ENCODE data around the gene QSER1. TPM values are rescaled to one million over a fixed set of nuclear protein-coding genes. Genes with fewer than 3 reads are reported as not detected.

Gene QSER1
- total and polyA plus RNA-seq, 9 of the 15 experiments (the other 6 are each of a cell fraction or from before 2014, with no cell fraction given), result 5.8 to 33.6 (median 22.3) TPM

DNA sequence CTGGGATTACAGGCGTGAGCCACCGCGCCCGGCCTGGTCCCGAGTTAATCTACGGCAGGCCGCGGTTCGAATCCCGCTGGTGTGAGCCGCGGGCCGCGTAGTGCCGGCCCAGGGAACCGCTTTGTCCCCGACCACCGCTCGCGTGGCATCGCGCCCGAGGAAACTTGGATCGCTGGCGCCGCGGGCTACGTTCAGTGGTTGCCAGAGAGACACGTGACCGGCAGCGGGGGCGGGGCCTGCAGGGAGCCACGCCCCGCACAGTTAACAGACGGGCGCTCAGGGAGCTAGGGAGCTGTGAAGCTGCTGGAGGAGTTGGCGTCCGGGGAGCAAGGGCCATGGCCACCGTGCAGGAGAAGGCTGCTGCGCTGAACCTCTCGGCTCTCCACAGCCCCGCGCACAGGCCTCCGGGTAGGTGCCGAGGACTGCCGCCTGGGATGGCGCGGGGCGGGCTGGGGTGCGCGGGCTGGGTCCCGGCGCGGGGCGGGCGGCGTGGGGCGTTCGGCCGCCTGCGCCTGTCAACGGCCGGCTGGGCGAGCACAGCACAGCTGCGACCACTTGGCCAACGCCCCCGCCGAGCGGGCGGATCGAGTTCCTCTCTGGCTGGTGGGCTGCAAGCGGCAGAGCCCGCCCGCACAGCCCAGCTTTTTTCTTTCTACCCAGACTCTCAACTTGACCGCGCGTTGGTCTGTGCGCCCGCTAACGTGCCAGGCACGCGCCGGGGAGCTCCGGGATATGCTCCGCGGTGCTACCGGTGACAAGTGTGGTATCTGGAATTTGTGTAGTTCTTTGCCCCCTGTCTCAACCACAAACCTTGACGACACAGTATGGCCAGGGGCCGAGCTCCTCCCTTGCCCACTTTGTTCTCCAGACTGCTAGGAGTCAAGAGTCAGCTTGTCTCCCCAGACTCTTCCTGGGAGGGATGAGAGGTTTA is 123.3 kb downstream of the QSER1 start, which contains the start of gene DEPDC7 (continued):
- TF ChIP-seq, protein P1, sequence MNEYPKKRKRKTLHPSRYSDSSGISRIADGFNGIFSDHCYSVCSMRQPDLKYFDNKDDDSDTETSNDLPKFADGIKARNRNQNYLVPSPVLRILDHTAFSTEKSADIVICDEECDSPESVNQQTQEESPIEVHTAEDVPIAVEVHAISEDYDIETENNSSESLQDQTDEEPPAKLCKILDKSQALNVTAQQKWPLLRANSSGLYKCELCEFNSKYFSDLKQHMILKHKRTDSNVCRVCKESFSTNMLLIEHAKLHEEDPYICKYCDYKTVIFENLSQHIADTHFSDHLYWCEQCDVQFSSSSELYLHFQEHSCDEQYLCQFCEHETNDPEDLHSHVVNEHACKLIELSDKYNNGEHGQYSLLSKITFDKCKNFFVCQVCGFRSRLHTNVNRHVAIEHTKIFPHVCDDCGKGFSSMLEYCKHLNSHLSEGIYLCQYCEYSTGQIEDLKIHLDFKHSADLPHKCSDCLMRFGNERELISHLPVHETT (CRISPR knock-in tag; conservative IDR thresholded peaks at IDR 0.05 in 1 of 2, IDR thresholded peaks at IDR 0.05 in 1 of 2), result no peak
- no peak for TF ChIP-seq SPI1 (IDR thresholded peaks at IDR 0.05; ENCODE audit: borderline replicate concordance, low read depth, low read length)
- no peak for TF ChIP-seq ZBTB8A (IDR thresholded peaks at IDR 0.05; ENCODE audit: partially characterized antibody)
- TF ChIP-seq, protein P2, sequence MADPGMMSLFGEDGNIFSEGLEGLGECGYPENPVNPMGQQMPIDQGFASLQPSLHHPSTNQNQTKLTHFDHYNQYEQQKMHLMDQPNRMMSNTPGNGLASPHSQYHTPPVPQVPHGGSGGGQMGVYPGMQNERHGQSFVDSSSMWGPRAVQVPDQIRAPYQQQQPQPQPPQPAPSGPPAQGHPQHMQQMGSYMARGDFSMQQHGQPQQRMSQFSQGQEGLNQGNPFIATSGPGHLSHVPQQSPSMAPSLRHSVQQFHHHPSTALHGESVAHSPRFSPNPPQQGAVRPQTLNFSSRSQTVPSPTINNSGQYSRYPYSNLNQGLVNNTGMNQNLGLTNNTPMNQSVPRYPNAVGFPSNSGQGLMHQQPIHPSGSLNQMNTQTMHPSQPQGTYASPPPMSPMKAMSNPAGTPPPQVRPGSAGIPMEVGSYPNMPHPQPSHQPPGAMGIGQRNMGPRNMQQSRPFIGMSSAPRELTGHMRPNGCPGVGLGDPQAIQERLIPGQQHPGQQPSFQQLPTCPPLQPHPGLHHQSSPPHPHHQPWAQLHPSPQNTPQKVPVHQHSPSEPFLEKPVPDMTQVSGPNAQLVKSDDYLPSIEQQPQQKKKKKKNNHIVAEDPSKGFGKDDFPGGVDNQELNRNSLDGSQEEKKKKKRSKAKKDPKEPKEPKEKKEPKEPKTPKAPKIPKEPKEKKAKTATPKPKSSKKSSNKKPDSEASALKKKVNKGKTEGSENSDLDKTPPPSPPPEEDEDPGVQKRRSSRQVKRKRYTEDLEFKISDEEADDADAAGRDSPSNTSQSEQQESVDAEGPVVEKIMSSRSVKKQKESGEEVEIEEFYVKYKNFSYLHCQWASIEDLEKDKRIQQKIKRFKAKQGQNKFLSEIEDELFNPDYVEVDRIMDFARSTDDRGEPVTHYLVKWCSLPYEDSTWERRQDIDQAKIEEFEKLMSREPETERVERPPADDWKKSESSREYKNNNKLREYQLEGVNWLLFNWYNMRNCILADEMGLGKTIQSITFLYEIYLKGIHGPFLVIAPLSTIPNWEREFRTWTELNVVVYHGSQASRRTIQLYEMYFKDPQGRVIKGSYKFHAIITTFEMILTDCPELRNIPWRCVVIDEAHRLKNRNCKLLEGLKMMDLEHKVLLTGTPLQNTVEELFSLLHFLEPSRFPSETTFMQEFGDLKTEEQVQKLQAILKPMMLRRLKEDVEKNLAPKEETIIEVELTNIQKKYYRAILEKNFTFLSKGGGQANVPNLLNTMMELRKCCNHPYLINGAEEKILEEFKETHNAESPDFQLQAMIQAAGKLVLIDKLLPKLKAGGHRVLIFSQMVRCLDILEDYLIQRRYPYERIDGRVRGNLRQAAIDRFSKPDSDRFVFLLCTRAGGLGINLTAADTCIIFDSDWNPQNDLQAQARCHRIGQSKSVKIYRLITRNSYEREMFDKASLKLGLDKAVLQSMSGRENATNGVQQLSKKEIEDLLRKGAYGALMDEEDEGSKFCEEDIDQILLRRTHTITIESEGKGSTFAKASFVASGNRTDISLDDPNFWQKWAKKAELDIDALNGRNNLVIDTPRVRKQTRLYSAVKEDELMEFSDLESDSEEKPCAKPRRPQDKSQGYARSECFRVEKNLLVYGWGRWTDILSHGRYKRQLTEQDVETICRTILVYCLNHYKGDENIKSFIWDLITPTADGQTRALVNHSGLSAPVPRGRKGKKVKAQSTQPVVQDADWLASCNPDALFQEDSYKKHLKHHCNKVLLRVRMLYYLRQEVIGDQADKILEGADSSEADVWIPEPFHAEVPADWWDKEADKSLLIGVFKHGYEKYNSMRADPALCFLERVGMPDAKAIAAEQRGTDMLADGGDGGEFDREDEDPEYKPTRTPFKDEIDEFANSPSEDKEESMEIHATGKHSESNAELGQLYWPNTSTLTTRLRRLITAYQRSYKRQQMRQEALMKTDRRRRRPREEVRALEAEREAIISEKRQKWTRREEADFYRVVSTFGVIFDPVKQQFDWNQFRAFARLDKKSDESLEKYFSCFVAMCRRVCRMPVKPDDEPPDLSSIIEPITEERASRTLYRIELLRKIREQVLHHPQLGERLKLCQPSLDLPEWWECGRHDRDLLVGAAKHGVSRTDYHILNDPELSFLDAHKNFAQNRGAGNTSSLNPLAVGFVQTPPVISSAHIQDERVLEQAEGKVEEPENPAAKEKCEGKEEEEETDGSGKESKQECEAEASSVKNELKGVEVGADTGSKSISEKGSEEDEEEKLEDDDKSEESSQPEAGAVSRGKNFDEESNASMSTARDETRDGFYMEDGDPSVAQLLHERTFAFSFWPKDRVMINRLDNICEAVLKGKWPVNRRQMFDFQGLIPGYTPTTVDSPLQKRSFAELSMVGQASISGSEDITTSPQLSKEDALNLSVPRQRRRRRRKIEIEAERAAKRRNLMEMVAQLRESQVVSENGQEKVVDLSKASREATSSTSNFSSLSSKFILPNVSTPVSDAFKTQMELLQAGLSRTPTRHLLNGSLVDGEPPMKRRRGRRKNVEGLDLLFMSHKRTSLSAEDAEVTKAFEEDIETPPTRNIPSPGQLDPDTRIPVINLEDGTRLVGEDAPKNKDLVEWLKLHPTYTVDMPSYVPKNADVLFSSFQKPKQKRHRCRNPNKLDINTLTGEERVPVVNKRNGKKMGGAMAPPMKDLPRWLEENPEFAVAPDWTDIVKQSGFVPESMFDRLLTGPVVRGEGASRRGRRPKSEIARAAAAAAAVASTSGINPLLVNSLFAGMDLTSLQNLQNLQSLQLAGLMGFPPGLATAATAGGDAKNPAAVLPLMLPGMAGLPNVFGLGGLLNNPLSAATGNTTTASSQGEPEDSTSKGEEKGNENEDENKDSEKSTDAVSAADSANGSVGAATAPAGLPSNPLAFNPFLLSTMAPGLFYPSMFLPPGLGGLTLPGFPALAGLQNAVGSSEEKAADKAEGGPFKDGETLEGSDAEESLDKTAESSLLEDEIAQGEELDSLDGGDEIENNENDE (IDR thresholded peaks at IDR 0.05; ENCODE audit: low read depth, low read length), result no peak
- no peak for TF ChIP-seq PHF20 (IDR thresholded peaks at IDR 0.05; ENCODE audit: partially characterized antibody)
- no peak for TF ChIP-seq SRSF9 (IDR thresholded peaks at IDR 0.05; ENCODE audit: borderline replicate concordance, low read depth, low read length)
- TF ChIP-seq, protein P3, sequence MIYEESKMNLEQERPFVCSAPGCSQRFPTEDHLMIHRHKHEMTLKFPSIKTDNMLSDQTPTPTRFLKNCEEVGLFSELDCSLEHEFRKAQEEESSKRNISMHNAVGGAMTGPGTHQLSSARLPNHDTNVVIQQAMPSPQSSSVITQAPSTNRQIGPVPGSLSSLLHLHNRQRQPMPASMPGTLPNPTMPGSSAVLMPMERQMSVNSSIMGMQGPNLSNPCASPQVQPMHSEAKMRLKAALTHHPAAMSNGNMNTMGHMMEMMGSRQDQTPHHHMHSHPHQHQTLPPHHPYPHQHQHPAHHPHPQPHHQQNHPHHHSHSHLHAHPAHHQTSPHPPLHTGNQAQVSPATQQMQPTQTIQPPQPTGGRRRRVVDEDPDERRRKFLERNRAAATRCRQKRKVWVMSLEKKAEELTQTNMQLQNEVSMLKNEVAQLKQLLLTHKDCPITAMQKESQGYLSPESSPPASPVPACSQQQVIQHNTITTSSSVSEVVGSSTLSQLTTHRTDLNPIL (CRISPR knock-in tag; IDR thresholded peaks at IDR 0.05), result no peak
- no peak for TF ChIP-seq SIRT6 (IDR thresholded peaks at IDR 0.05; ENCODE audit: low read depth, low read length)
- TF ChIP-seq RFX1 (IDR thresholded peaks at IDR 0.05), result peak; percentile 40; the same call in 1 of the 2 replicates
- no peak for TF ChIP-seq PML (IDR thresholded peaks at IDR 0.05; ENCODE audit: low read length)
- 0 out of 2 replicates have a peak, but pooled peaks have one; percentile 36 for TF ChIP-seq ZNF143 (CRISPR knock-in tag; IDR thresholded peaks at IDR 0.05)
- no peak for TF ChIP-seq ZNF696 (CRISPR knock-in tag; conservative IDR thresholded peaks at IDR 0.05)
- no peak for TF ChIP-seq SNIP1 (IDR thresholded peaks at IDR 0.05; ENCODE audit: low read depth)
